Measurements from ENCODE around the gene PLXDC2.

Gene PLXDC2

GRCh38 chr10:19811540-19811939, 4.7 kb upstream of the PLXDC2 start (continued):
- TF ChIP-seq ZNF398 (tag by site-specific recombination; IDR thresholded peaks at IDR 0.05): no peak

- Histone ChIP-seq H3K4me1 (ENCODE audit: control insufficient read depth, insufficient read depth, low read length) (no peaks in the 10 kb centered on the region), H3K27ac (ENCODE audit: extremely low read depth, low read depth, low read length) (no peak overlapping the region), H3K36me3 (ENCODE audit: control insufficient read depth in 2 of 2, insufficient read depth in 1 of 2, low read length in 2 of 2) (no peaks in the 10 kb centered on the region), H3K9me3 (ENCODE audit: control insufficient read depth, insufficient read depth, low read depth, low read length) (peaks cover under 1% of the 10 kb centered on the region; the same call in 1 of the 2 replicates), H3K4me3 (ENCODE audit: low read depth, low read length) (no peak overlapping the region)
- TF ChIP-seq ZBTB6 (tag by site-specific recombination; IDR thresholded peaks at IDR 0.05) (no peak), ZBTB1 (tag by site-specific recombination; IDR thresholded peaks at IDR 0.05) (no peak), ZNF302 (tag by site-specific recombination; IDR thresholded peaks at IDR 0.05; ENCODE audit: low read depth) (no peak), GLI2 (tag by site-specific recombination; IDR thresholded peaks at IDR 0.05; ENCODE audit: borderline replicate concordance, low read depth) (no peak), INSM2 (tag by site-specific recombination; IDR thresholded peaks at IDR 0.05) (no peak), HIC1 (tag by site-specific recombination; IDR thresholded peaks at IDR 0.05) (no peak), HOXC10 (CRISPR knock-in tag; IDR thresholded peaks at IDR 0.05) (no peak), ZNF837 (tag by site-specific recombination; IDR thresholded peaks at IDR 0.05) (no peak), ZNF704 (tag by site-specific recombination; IDR thresholded peaks at IDR 0.05) (no peak), ZNF398 (tag by site-specific recombination; IDR thresholded peaks at IDR 0.05) (no peak), REST (tag by site-specific recombination; IDR thresholded peaks at IDR 0.05) (no peak), ZNF404 (tag by site-specific recombination; IDR thresholded peaks at IDR 0.05) (no peak)
- POLR2A ChIA-PET: no interaction called here
- CTCF ChIA-PET: interaction anchor here (0.9 kb wide), 1 partner anchor 265 kb away, joined by 4 read pairs; no protein-coding TSS in a partner anchor
These were observed 3.3 kb upstream of the PLXDC2 start for GRCh38 chr10:19812976-19813375.
